GM18508 (cell line): ENCODE results near the gene MTSS2.

Source experiments
- ATAC-seq: cut with Tn5 transposase; IDR thresholded peaks from one replicate; pipeline ENCODE4 v1.9.1; 2021; ENCODE audit warnings: moderate number of reproducible peaks; ENCODE audit not compliant: insufficient read depth, unreplicated experiment

MTSS2 gene, protein sequence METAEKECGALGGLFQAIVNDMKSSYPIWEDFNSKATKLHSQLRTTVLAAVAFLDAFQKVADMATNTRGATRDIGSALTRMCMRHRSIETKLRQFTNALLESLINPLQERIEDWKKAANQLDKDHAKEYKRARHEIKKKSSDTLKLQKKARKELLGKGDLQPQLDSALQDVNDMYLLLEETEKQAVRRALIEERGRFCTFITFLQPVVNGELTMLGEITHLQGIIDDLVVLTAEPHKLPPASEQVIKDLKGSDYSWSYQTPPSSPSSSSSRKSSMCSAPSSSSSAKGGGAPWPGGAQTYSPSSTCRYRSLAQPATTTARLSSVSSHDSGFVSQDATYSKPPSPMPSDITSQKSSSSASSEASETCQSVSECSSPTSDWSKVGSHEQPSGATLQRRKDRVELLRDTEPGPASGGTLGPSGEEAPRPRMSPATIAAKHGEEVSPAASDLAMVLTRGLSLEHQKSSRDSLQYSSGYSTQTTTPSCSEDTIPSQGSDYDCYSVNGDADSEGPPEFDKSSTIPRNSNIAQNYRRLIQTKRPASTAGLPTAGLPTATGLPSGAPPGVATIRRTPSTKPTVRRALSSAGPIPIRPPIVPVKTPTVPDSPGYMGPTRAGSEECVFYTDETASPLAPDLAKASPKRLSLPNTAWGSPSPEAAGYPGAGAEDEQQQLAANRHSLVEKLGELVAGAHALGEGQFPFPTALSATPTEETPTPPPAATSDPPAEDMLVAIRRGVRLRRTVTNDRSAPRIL

DNA sequence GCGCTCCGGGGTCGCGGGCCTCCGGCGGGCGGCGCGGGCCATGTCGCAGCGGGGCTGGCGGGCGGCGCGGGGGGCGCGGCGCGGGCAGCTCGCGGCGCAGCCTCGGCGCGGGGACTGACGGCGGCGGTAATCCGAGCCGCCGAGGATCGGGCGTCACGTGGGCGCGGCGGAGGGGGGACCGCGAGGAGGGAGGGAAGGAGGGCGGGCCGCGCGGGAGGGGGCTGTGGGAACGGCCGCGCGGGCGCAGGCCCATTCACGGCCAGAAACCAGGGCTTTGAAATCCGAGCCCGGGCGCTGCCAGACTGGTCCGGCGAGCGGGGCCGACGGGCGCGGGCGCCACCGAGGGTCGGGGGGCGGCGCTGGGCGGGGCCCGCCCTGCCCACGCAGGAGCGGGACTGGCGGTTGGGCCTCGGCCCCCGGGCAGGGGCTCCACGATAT is at the start of gene MTSS2:
TSS of gene MTSS2 (minus strand) at position 116 of the 438 bp plus-strand sequence. CDS start 262 bp downstream, outside the sequence.
- no peak for ATAC-seq

DNA sequence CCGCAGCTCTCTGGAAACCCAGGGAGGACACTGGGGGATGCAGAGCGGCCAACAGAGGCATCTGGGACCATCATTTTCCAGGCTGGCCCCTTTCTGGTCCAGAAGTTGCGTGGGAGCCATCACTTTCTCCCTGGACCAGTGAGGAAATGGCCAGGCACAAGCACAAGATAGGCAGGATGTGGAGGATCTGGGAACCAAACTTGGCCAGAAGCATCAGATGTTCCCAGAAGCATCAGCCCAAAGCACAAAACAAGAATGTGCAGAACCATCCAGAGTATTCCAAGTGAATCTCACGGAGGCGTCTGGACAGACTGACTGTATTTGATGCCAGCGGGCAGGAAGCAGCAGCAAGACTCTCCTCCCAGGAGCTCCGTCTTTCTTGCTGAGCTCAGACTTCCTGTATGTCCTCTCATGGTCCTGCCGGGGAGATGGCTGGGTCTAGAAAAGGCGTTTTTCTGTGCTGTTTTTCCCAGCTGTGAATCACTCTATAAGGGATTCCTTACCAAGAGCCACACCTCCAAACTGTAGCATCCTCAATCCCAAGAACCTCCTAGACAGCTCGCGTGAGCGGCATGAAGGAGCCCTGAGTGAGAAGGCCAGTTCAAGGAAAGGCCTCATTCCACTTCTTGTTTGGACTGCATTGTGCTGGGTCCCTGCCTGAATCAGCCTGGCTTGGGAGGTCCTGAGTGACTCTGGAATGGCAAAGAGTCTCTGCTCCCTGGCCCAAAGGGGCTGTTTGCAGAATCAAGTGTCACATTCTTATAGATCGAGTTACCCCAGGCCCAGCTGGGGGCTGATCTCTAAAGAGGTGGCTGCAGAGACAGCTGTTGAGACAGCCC is 49.5 kb upstream of the MTSS2 start:
- no peak for ATAC-seq

DNA sequence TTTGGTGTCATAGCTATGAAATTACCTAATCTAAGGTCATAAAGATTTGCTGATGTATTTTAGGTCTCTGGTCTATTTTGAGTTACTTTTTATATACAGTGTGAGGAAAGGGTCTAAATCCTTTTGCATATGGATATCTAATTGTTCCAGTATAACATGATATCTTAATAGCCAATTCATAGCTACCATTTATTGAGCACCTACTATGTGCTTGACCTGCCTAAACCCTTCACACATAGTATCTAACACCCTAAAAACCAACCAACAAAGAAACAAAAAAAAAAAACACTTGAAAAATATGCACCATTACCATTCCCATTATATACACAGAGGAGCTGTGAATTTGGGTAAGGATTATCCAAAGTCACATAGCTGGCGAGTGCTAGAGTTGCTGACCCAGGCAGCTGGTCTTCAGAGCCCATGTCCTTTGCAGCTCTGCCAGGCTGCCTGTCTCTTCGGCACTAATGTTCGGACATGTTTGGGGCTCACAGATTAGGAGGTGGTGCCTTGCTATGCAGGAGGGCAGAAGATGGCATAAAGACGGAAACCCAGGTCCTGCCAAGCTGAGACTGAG is 48.8 kb upstream of the MTSS2 start:
- ATAC-seq, result no peak

DNA sequence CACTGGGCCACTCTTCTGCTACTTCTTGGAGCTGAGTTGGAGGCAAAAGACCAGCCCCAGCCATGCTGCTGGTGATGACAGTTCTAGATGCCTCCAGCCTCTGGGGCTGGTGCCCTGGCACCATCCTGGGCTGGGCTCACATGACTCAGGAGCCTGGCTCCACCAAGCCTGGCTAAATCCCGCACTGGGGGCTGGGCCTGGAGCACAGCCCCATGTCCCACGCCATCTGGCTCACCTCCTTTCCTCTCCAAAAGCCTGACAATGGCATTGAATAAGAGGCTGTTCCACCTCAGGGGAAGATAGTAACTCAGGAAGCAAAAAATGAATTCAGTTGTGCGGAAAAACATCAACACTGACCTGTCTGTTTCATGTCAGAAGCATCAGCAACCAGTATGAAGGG is 45.1 kb upstream of the MTSS2 start:
- no peak for ATAC-seq

DNA sequence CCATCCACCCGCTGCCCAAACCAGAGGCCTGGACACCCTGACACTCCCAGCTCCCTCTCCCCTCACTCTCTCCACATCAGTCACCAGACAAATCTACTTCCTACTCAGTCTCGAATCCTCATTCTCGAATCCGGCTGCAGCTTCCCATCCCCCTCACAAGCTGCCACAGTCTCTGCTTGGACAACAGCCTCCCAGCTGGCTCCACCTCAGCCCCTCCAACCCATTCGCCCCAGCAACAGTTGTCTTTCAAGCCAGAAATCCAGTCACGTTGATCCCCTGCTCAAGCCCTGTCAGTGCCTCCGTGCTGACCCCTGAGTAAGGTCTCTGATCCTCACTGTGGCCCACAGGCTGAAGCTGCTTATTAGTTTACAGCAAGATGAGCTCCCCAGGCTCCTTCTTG is 44.2 kb upstream of the MTSS2 start:
- no peak for ATAC-seq

DNA sequence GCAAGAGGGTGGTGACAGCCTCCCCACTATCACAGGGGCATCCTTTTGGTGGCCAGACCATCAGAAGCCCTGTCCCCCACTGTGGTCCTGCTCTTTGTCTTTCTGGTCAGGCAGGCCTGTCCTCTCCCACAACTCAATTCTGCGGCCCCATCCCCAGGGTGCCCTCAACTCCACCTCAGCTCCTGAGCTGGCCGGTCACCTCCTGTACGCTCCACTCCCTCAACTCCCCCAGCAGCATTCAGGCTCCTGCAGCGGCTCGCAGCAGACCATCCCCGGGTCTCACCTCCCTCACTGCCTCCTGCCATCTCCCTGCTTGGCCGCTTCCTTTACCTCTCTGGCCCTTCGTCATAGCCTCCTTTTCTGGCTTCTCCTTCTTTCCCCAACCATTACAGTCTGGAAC is 43.4 kb upstream of the MTSS2 start:
- no peak for ATAC-seq

DNA sequence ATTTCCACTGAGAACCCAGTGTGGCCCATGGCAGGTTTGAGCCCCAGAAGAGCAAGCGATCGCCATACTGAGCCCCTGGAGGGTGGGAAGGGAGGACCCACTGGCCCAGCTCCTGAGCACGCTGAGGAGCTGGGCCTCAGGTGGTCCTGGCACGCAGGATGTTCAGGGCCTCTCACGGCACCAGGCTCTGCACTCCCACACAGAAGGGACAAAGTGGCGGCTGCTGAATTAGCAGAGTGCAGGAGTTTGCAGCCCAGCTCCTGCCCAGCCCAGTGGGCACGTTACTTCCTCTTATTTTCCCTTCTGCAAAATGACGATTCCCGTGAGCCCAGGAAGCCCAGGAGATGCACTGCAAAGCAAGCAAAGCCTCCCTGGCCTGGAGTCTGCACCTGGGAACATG is 42.3 kb upstream of the MTSS2 start:
- ATAC-seq, result no peak

DNA sequence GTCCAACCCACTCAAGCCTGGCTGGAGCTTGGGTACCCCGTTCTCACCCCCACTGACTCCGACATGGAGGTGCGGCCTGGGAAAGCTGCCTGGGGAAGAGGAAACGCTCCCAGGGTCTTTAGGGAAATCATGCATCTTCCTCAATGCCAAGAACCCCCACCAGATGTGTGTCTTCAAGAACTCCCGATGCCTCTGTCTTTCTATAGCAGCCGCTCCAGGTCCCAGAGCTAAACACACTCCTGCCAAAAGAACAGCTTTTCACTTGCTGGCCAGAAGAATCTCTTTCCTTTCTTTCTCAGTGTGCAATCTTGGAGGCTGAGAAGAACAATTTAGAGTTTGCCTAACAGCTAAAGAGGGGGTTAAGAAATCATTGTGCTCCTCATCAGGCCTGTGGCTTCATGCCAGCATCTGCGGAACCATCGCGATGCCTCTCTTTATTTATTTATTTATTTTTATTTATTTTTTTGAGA is 41.1 kb upstream of the MTSS2 start:
- ATAC-seq, result no peak

DNA sequence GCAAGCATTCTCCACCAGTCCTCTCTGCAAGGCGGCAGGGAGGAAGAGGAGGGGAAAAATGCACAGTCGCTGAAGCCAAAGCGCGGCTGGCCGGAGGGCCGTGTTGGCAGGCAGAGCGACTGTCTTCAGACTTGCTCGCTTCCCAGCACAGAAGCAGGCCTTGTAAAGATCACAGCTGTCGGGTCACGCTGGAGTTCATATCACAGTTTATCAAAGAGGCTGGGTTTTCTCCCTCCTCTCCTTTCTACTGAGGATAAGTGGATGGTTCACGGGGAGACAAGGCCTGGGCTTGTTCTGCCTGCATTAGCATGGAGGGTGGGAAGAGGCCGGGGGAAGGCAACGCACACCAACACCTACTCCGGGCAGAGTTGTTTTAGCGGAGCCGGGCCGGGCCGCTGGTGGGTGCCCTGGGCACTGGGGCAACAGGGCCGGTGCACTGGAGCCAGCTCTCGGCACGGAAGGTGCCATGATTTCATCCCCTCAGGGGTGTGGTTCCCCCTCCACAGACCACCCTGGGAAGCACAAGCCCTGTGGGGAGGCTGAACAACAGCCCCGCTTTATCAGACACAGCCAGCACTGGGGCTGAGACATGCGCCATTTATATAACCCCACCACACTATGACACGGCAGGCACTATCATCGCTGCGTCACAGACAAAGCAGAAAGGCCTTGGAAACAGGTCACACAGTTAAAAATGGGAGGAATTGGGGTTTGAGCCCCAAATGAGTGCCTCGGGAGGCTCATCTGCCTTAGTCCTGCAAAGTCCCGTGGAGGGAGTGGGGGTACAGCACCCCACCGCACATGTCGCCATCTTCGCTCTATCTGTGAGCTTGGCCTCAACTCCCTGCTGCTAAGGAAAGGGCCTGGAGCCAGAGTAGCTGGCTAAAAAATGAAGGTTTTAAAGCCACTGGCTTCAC is 40.3 kb upstream of the MTSS2 start:
- ATAC-seq, result no peak

DNA sequence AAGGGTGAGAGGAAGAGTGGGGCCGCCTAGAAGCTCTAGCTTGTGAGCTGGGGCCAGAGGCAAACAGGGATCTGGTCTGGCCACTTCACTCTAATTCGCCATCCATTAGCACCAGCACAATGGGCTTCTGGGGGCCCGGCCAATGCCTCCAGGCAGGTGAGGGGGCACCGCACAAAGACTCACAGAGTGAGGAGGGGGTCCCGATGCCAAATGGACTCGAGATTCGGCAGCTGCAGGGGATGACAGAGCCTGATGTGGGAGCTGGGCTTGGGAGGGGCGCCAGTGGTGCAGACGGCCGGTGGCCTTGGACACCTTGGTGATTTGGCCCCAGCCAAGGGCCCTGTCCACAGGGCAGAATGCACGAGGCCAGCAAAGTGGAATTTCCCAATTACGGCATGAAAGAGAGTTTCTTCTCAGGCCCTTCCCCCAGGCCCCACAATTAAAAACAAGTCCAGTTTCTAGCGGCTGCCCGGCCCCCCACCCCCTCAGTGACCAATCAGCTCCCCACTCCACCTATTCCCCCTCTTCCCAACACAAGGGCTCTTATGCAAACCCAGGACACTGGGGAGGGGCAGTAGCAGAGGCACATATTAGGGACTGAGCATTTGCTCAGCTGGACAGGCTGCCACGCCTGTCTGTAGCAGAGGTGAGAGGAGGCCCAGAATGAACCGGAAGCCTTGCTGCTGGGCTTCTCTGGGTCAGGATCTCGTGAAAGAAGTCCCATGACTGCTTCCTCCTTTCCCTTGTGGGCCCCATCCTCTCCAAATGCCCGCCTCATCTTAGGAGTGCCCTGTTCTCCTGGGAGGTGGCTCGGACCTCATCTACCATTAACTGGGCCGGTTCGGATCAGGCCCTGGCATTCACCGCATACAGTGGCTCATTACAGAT is 39.4 kb upstream of the MTSS2 start:
- ATAC-seq, result no peak

DNA sequence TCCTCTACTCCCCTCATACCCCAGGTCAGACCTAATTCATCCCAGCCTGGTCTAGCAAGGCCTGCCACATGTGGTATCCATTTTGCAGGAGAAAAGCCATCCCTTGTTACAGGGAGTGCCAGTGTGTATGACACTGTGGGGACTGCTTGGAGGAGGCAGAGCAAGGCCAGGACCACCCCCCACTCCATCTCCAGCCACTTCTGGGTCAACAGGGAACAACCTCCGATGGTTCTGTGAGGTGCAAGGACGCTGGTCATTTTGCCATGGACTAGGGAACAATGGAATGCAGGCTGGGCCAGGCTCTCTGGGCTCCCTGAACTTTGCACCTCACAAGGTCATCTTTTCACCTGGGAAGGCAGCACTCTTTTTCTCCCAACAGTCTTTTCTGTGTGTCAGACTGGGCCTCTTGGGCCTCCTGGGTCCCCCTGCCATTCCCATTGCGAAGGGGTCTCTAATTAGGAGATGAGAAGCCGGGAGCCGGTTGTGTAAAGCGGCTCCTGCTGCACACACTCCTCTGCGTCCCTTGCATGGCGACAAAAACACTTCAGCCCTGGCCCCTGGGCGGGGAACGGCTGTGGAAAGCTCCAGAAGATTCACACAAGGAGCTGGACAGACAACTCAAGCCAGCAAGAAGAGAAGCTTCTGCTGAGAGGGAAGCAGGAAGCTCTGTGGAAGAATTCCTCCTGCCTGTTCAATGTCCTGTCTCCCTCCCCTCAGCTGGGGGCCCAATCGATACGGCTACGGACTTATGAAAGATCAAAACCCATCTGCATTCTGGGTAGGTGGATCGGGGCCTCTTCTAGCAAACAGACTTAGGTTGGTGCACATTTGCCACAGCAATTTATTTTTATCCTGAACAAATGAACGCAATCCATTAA is 38.5 kb upstream of the MTSS2 start:
- ATAC-seq, result no peak

DNA sequence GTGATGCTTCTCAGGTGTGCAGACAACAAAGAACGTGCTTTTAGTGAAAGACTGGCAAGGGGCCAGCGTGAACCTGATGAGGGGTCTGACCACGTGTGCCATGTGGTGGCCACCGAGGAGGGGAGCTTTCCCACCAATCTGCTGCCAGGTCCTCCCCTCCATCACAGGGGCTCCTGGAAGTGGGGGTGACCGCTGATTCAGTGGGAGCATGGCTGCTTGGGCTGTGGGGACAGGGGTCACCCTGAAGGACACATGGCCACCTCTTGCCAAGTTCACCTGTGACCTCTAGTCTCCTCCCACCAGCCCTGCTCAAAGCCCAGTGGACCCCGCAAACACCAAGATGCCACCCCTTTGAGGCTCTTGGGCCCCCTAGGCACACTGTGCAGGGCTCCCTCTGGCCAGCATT is 37.9 kb upstream of the MTSS2 start:
- no peak for ATAC-seq

DNA sequence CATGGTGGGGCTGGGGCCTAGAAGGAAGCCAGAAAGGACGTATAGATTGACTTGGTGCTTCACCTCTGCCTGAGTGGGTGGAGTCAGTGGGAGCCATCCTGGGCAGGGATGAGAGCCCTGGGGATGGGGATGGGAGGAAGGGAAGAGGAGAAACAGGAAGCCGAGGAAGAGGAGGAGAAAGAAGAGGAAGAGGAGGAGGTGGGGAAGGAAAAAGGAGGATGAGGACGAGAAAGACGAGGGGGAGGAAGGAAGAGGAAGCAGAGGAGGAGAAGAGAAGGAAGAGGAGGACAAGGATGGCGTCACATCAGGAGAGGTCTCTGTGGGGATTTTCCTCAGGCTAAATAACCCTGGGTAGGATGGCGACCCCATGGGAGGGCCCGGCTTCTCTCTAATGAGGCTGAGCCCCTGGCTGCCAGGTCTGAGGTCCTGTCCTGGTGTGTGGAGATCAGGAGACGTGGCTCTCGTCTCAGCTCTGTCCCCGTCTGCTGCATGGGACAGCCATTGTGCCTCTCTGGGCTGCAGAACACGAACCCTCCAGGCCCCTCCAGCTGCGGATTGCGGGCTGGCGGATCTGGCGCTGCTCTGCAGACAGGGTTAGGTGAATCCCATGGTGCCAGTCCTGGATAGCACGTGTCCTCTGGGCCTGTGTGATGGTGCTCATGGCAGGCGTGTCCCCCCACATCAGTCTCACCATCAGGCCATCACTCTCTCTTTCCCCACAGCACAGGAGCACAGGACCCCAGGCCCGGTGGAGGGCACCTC is 35.5 kb upstream of the MTSS2 start:
- no peak for ATAC-seq

DNA sequence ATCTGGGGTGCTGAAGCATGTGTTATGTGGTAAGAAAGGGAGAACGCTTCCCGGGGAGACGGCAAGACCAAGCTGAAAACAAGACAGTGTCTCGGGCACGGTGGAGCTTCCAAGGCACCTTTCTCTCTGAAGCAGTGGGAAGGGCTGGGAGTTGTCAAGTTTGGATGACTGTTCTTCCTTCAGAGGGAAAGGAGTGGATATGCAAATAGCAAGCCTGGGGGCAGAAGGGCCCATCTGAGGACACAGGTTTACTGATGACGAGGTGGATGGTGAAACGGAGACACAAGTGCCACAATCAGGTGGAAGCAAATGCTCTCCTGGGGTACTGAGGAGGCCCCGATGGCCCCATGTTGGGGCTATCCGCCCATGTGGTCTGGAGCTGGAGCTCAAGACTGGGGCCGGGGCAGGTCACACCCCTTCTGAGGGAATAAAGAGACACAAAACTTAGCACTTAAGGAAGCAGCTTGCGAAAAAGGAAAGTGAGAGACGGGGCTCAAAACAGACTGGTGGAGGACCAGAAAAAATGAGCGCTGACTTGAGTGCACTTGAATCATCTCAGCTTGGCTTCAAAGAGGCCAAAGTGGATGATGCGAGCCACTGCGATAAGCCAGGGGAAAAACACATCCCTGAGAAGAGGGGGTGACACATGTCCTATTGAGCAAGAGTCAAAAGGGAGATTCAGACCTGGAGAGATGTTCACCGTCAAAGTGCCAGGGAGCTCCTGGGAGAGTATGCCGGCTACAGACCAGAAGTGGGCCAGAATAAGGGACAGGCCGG is 34.8 kb upstream of the MTSS2 start:
- no peak for ATAC-seq

DNA sequence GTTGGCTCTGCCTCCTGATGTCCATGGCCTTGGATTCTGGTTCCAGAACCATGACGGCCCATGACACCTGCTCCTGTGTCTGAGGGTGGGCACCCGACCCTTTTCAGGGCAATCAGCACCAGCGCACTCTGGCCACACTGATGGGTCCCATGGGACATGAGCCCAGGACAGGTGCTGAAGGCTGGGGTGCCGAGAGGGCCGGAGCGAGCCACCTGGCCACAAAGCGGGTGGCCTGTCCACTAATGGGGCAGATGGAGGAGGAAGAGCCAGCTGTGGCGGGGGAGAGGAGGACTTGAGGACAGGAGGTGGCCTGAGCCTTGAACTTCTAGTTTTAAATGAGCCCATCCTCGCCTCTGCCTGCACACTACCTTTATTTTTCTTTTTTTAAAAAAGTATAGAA is 31.2 kb upstream of the MTSS2 start:
- no peak for ATAC-seq

DNA sequence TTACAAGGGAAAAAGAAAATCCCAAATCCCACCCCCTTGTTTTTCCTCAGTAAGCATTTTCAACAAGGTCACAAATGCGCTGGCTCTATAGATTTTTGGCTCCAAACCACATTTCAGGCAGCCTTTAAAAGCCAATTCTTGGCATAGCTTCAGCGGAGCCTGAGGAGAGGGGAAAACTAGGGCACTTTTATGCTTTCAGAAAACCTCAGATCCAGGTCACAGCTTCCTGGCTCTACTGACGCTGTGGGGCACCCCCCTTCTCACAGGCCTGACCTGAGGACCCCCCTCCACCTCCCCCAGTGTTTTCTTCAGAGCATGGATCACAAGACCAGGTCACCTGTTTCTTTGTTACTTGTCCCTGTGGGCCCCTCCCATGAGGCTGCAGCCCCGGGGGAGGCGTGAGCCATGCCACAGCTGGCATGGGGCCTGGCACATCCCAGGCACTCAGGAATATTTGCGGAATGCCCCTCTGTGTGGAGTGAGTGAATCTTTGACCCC is 30.1 kb upstream of the MTSS2 start:
- no peak for ATAC-seq
